HepG2 (cell line): ENCODE measurements around the gene ATRIP. TPM values are rescaled to one million over a fixed set of nuclear protein-coding genes. Genes with fewer than 3 reads are reported as not detected.

Experiments used
- ARID4A ChIP-seq: sonication (generic); formaldehyde crosslinking; IDR thresholded peaks from 2 replicates; pipeline ENCODE4 v1.5.0; 2020; ENCODE audit warnings: mild to moderate bottlenecking, missing genetic modification reagents, borderline replicate concordance
- FOXA3 ChIP-seq: IDR thresholded peaks from 2 replicates; pipeline ENCODE4 v1.6.1; 2016; ENCODE audit warnings: missing genetic modification reagents, missing compliant biosample characterization
- HMG20B ChIP-seq: conservative IDR thresholded peaks from 2 replicates; pipeline ENCODE4 v1.6.1; 2016; ENCODE audit warnings: missing genetic modification reagents, missing compliant biosample characterization
- IRX3 ChIP-seq: sonication (generic); formaldehyde crosslinking; IDR thresholded peaks from 2 replicates; pipeline ENCODE4 v1.8.1; 2023; ENCODE audit warnings: mild to moderate bottlenecking, low read depth, missing genetic modification reagents, borderline replicate concordance
- NKX3-1 ChIP-seq: sonication (generic); formaldehyde crosslinking; IDR thresholded peaks from 2 replicates; pipeline ENCODE4 v1.5.0; 2020; ENCODE audit warnings: missing genetic modification reagents
- SPEN ChIP-seq: sonication (generic); formaldehyde crosslinking; IDR thresholded peaks from 2 replicates; pipeline ENCODE4 v1.5.1; 2020; ENCODE audit warnings: low read depth, mild to moderate bottlenecking, missing genetic modification reagents
- ZFP37 ChIP-seq: sonication (generic); formaldehyde crosslinking; IDR thresholded peaks from 2 replicates; pipeline ENCODE4 v1.4.0; 2020; ENCODE audit warnings: missing genetic modification reagents, borderline replicate concordance
- ZNF484 ChIP-seq: sonication (generic); formaldehyde crosslinking; IDR thresholded peaks from 2 replicates; pipeline ENCODE4 v1.5.1; 2020; ENCODE audit warnings: mild to moderate bottlenecking, low read depth, missing genetic modification reagents, borderline replicate concordance
- ZNF615 ChIP-seq: sonication (generic); formaldehyde crosslinking; IDR thresholded peaks from 2 replicates; pipeline ENCODE4 v1.5.0; 2020; ENCODE audit warnings: mild to moderate bottlenecking, missing genetic modification reagents, borderline replicate concordance
- polyA plus RNA-seq, 8 experiments: library from polyadenylated mRNA; depleted of rRNA in 3 of 8; stranded (reverse) in 7 of 8; unstranded in 1 of 8; fragments of >200 nt; fragmentation: Illumina TruSeq in 4 of 8; extraction: Trizol in 4 of 8; gene quantifications; 2 replicates each; pipeline versions ENCODE4 v1.2.1 to v1.2.3, GENCODE V29; 2011 to 2016; ENCODE audit warnings: low read depth in 4 of 8, missing spikeins in 1 of 8, mixed read lengths in 1 of 8; ENCODE audit not compliant: insufficient read depth in 1 of 8
- total RNA-seq, 5 experiments: library from RNA; depleted of rRNA; stranded (reverse); fragments of >200 nt; fragmentation: Illumina TruSeq; extraction: Trizol; gene quantifications; 2 replicates each; pipeline ENCODE4 v1.2.3, GENCODE V29; 2016; ENCODE audit warnings: low read depth in 1 of 5
- TF ChIP-seq, protein P1 (sequence below), 2 experiments: fragments of 450-650 bp in 1 of 2; sonication (generic) in 1 of 2; formaldehyde crosslinking in 1 of 2; IDR thresholded peaks; 2 replicates each; pipeline versions ENCODE4 v1.6.1 to v1.8.0; 2016 to 2022; ENCODE audit warnings: antibody characterized with exemption in 1 of 2, mild to moderate bottlenecking in 1 of 2, missing genetic modification reagents in 1 of 2
- TF ChIP-seq, protein P2 (sequence below), 2 experiments: sonication (generic) in 1 of 2; formaldehyde crosslinking in 1 of 2; IDR thresholded peaks; 2 replicates each; pipeline versions ENCODE4 v1.4.0 to v1.6.1; 2018 to 2020; ENCODE audit warnings: missing genetic modification reagents in 2 of 2, borderline replicate concordance in 1 of 2, low read depth in 1 of 2, mild to moderate bottlenecking in 1 of 2, missing biosample characterization in 1 of 2

ATRIP gene
- total and polyA plus RNA-seq, 2 of the 13 experiments (the other 11 are each of a cell fraction or from before 2014, with no cell fraction given), result 5.1 to 12.5 TPM

- TF ChIP-seq, protein P1, sequence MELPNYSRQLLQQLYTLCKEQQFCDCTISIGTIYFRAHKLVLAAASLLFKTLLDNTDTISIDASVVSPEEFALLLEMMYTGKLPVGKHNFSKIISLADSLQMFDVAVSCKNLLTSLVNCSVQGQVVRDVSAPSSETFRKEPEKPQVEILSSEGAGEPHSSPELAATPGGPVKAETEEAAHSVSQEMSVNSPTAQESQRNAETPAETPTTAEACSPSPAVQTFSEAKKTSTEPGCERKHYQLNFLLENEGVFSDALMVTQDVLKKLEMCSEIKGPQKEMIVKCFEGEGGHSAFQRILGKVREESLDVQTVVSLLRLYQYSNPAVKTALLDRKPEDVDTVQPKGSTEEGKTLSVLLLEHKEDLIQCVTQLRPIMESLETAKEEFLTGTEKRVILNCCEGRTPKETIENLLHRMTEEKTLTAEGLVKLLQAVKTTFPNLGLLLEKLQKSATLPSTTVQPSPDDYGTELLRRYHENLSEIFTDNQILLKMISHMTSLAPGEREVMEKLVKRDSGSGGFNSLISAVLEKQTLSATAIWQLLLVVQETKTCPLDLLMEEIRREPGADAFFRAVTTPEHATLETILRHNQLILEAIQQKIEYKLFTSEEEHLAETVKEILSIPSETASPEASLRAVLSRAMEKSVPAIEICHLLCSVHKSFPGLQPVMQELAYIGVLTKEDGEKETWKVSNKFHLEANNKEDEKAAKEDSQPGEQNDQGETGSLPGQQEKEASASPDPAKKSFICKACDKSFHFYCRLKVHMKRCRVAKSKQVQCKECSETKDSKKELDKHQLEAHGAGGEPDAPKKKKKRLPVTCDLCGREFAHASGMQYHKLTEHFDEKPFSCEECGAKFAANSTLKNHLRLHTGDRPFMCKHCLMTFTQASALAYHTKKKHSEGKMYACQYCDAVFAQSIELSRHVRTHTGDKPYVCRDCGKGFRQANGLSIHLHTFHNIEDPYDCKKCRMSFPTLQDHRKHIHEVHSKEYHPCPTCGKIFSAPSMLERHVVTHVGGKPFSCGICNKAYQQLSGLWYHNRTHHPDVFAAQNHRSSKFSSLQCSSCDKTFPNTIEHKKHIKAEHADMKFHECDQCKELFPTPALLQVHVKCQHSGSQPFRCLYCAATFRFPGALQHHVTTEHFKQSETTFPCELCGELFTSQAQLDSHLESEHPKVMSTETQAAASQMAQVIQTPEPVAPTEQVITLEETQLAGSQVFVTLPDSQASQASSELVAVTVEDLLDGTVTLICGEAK (IDR thresholded peaks at IDR 0.05), result no peak
- TF ChIP-seq, protein P1 (CRISPR knock-in tag; IDR thresholded peaks at IDR 0.05), result no peak
- TF ChIP-seq ARID4A (CRISPR knock-in tag) (peak; percentile 49; the same call in 1 of the 2 replicates), ZNF615 (CRISPR knock-in tag) (no peak), SPEN (CRISPR knock-in tag) (no peak), NKX3-1 (CRISPR knock-in tag) (no peak), HMG20B (CRISPR knock-in tag) (peak; percentile 67; the same call in 1 of the 2 replicates), ZNF484 (CRISPR knock-in tag) (no peak), IRX3 (CRISPR knock-in tag) (no peak), ZFP37 (no peak), FOXA3 (no peak)
- TF ChIP-seq, protein P2, sequence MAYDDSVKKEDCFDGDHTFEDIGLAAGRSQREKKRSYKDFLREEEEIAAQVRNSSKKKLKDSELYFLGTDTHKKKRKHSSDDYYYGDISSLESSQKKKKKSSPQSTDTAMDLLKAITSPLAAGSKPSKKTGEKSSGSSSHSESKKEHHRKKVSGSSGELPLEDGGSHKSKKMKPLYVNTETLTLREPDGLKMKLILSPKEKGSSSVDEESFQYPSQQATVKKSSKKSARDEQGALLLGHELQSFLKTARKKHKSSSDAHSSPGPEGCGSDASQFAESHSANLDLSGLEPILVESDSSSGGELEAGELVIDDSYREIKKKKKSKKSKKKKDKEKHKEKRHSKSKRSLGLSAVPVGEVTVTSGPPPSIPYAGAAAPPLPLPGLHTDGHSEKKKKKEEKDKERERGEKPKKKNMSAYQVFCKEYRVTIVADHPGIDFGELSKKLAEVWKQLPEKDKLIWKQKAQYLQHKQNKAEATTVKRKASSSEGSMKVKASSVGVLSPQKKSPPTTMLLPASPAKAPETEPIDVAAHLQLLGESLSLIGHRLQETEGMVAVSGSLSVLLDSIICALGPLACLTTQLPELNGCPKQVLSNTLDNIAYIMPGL (CRISPR knock-in tag; IDR thresholded peaks at IDR 0.05; ENCODE audit: borderline replicate concordance in 1 of 2, low read depth in 1 of 2), result peak; percentile 86 to 92
These were observed 10.6 kb upstream of the ATRIP start (continued) for GRCh38 chr3:48435774-48436476.
